Vagina (tissue), 2 donors: ENCODE results near the gene TMPRSS11E.

Source experiments
- CTCF ChIP-seq, 3 experiments: fragments of 450-650 bp in 2 of 3; fragments of 200-600 bp in 1 of 3; sonication (generic) in 1 of 3; IDR thresholded peaks; one replicate each; pipeline ENCODE4 v1.5.1; 2017 to 2019; ENCODE audit warnings: antibody characterized with exemption in 3 of 3, mild to moderate bottlenecking in 2 of 3, moderate library complexity in 2 of 3
- POLR2AphosphoS5 ChIP-seq, 2 donors: sonication (generic); formaldehyde crosslinking; IDR thresholded peaks; one replicate each; pipeline ENCODE4 v1.9.0; 2017; ENCODE audit warnings: antibody characterized with exemption in 2 of 2, mild to moderate bottlenecking in 2 of 2, low read depth in 1 of 2; ENCODE audit not compliant: insufficient read depth in 1 of 2

- TF ChIP-seq POLR2AphosphoS5 (IDR thresholded peaks at IDR 0.05; ENCODE audit: insufficient read depth in 1 of 2, low read depth in 1 of 2) (no peak), CTCF (IDR thresholded peaks at IDR 0.05) (no peak)
Measured at GRCh38 chr4:68462691-68463090, 15.4 kb downstream of the TMPRSS11E start.
